ENCODE data around the gene ACTR10. TPM values are rescaled to one million over a fixed set of nuclear protein-coding genes. Genes with fewer than 3 reads are reported as not detected.

The ACTR10 gene
- total and polyA plus RNA-seq, 10 donors: 42.0 to 74.5 (median 55.8) TPM

GRCh38 chr14:58215191-58215914 lies 15.4 kb downstream of the ACTR10 start:
- Histone ChIP-seq H3K36me3 (peaks cover 2 to 100% (median 61%) of the 10 kb centered on the region in 6 donors), H3K27me3 (replicated peaks in 1 of 7) (no peaks in the 10 kb centered on the region), H3K27ac (no peak overlapping the region), H3K4me1 (no peaks in the 10 kb centered on the region), H3K4me3 (no peak overlapping the region), H3K9me3 (no peaks in the 10 kb centered on the region)
- 59 to 78% (median 73%) methylated on average over 2 of the region's 2 CpGs for WGBS, 5 donors
- no peak for DNase-seq
- TF ChIP-seq POLR2A (IDR thresholded peaks at IDR 0.05) (no peak), POLR2AphosphoS5 (IDR thresholded peaks at IDR 0.05) (no peak), CTCF (IDR thresholded peaks at IDR 0.05 in 8 of 11, conservative IDR thresholded peaks at IDR 0.05 in 3 of 11) (no peak)
- intact Hi-C loops (cut with DNase I; ENCODE audit: low total_unique reads): no loop called here

- intact Hi-C loops (cut with DNase I; ENCODE audit: low total_unique reads): no loop called here
- peaks cover 2 to 100% (median 54%) of the 10 kb centered on the region in 6 donors for H3K36me3 ChIP-seq
- H3K27me3 ChIP-seq (replicated peaks in 1 of 7): no peaks in the 10 kb centered on the region
- H3K9me3 ChIP-seq: no peaks in the 10 kb centered on the region
- no peak overlapping the region for H3K27ac ChIP-seq
- H3K4me3 ChIP-seq: no peak overlapping the region
- H3K4me1 ChIP-seq: no peaks in the 10 kb centered on the region
- no peak for DNase-seq
- TF ChIP-seq POLR2A (IDR thresholded peaks at IDR 0.05) (no peak), POLR2AphosphoS5 (IDR thresholded peaks at IDR 0.05) (no peak), CTCF (IDR thresholded peaks at IDR 0.05 in 8 of 11, conservative IDR thresholded peaks at IDR 0.05 in 3 of 11) (no peak)
- 90 to 97% (median 94%) methylated on average over 2 of the region's 2 CpGs for WGBS, 5 donors
Measured at GRCh38 chr14:58216544-58216943, 16.6 kb downstream of the ACTR10 start.

GRCh38 chr14:58227096-58227819 lies 27.3 kb downstream of the ACTR10 start:
- intact Hi-C loops (cut with DNase I; ENCODE audit: low total_unique reads): no loop called here
- peaks cover 0 to 84% (median 21%) of the 10 kb centered on the region in 6 donors for H3K36me3 ChIP-seq
- H3K27ac ChIP-seq: no peak overlapping the region
- TF ChIP-seq POLR2A (IDR thresholded peaks at IDR 0.05) (no peak), CTCF (IDR thresholded peaks at IDR 0.05 in 8 of 11, conservative IDR thresholded peaks at IDR 0.05 in 3 of 11) (no peak), POLR2AphosphoS5 (IDR thresholded peaks at IDR 0.05) (no peak)
- no peak for DNase-seq
- 94 to 98% (median 97%) methylated on average over 5 of the region's 5 CpGs for WGBS, 5 donors
- no peaks in the 10 kb centered on the region for H3K4me1 ChIP-seq
- H3K9me3 ChIP-seq: no peaks in the 10 kb centered on the region
- no peaks in the 10 kb centered on the region for H3K27me3 ChIP-seq (replicated peaks in 1 of 7)
- H3K4me3 ChIP-seq: no peak overlapping the region

All from spleen (tissue), 11 donors.